GM18519 (cell line): ENCODE data around the gene TXNDC15.

Experiments used
- ATAC-seq: cut with Tn5 transposase; IDR thresholded peaks from one replicate; pipeline ENCODE4 v1.9.1; 2021; ENCODE audit warnings: mild to moderate bottlenecking, moderate library complexity; ENCODE audit not compliant: unreplicated experiment, low FRiP score

Gene TXNDC15

DNA sequence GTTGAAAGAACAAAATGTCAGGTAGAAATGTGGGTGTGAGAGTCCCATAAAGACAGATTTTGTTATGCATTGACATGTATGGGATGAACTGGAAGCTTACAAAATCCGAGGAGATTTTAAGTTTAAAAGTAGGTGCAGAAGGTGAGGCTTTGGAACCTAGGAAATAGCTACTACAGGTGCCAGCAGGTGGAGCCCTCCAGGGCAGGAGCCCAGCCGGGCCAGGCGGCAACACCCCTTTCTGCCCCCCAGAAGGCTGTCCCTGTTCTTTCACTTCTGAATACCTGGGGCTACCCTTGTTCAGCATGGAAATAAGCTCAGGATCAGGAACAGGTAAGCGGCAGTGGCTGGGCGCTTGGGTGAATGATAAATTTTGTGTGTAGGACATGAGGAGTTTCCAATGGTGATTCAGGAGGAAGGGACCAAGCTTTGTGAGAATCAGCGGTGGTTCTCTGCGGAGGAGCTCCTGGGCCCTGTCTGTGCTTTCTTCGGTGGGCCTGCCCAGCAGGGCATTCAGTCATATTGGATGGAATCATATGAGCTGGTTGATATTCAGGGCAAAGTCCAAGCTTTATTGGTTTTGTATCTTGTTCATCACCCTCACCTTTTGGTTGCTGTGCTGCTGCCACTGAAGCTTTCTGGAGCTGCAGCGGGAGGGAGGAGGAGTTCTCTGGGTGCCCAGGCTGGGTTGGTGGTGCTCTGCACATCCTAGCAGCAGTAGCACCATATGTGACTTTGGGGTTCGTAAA, 43.1 kb downstream of the TXNDC15 start:
- ATAC-seq, result no peak

DNA sequence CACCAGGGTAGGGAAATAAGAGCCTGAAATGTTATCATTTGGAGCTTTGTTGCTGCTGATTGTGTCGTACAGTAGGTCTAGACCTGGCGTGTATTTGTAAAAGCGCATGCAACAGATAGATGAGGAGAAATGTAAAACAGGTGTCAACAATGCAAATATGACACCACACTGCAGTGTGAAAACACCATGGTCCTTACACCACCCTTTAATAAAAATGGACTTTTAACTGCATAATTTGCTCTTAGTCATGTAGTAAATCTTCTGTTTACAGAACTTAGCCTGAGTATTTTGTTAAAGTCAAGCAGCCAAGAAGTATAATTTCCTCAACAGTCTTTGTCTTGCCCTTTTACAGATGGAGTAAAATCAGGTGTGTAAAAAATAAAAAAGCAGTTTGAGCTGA, 44.7 kb downstream of the TXNDC15 start:
- ATAC-seq, result no peak

DNA sequence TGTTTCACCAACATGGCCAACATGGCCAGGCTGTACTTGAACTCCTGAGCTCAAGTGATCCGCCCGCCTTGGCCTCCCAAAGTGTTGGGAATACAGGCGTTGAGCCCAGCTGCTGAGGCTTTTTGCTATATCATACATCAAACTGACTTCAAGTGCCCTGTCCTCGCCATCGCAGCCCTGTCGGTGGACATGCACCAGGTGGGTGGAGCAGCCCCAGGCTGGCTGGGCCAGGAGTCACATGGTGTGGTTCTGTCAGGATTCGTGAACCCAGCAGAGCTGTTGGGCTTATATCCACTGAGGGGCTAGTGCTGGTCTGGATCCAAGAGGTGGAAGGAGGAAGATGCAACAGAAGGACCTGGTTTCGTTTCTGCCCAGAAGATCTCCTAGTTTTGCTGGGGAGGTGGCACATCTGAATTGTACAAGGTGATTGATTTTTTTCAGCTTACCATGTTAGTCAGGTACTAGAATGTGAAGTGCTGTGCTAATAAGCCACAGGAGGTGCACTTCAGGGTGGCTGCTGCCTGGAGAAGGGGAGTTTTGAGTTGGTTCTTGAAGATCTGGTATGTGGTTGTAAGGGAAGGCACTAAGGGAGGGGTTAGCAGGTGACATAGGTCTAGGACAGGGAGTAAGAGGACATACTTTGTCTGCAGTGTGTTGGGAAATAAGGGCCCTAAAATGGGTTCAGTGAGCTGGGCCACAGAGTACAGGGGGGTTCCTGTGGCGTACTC, 46.8 kb downstream of the TXNDC15 start:
- ATAC-seq, result no peak

DNA sequence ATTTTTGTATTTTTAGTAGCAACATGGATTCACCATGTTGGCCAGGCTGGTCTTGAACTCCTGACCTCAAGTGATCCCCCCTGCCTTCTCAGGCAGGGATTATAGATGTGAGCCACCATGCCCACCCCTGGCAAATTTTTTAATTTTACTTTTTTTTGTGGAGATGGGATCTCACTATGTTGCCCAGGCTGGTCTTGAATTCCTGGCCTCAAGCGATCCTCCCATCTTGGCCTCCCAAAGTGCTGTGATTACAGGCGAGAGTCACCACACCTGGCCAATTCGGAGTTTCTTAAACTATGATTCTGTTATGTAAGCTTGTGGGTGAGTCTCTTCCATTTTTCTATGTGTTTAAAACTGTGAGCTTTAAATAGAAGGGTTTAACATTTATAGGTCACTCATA, 58.3 kb downstream of the TXNDC15 start:
- ATAC-seq, result no peak

DNA sequence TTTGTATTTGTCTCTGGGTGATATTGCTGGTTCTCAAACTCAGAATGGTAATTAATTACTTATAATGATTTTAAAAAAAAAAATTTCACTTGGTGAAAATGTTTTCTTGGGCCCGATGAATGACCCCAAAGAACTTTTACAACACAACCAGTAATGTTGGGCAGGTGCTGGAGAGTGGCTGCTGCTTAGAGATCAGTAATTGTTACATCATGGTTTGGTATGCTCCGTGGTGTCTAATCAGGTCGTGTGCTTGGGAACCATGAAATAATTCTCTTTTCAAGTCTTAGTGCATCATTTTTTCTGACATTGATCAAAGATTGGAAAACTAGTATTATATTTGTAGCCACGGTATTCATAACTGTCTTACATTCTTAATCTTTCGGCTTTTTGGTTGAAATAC, 60.0 kb downstream of the TXNDC15 start:
- ATAC-seq, result no peak

GRCh38 chr5:134935711-134936602, 61.8 kb downstream of the TXNDC15 start:
- no peak for ATAC-seq

DNA sequence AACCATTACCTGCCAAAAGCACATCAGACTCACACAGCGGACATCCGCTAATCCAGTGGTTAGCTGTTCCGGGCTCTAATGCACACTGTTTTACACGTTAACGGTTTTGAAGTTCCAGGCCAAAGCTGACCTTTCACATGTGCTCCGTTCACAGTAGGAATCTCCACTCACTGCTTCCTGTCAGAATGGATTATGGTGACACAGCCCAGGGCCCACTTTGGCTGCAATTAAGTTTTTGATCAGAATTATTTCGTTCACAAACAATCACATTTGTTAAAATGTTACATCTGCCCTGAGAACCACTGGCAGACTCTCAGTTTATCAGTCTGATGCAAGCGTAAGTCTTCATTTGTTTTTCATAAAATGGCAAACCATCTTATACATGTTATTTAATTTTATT, 63.4 kb downstream of the TXNDC15 start:
- ATAC-seq, result no peak

DNA sequence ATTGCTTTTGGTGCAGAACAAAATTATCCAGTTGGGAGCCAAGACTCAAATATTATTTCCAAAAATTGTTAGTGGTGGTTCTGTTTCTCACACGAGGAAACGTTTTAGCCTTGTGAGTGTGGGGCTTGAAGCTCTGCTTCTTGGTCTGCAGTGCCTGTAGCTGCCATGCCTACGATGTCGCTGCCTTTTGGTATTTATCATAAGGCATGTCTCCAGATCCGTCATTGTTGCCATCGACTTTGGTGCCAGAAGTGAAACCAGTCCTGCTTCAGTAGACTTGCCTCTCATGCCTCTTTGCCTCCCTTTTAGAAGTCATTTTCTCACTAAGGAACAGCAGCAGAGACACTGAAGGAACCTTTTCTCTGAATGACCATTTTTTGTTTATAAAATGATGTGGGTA, 63.9 kb downstream of the TXNDC15 start:
- ATAC-seq, result no peak

GRCh38 chr5:134939500-134939899, 65.3 kb downstream of the TXNDC15 start:
- ATAC-seq, result no peak

- no peak for ATAC-seq
Observed at GRCh38 chr5:134943547-134943946, 69.4 kb downstream of the TXNDC15 start.

DNA sequence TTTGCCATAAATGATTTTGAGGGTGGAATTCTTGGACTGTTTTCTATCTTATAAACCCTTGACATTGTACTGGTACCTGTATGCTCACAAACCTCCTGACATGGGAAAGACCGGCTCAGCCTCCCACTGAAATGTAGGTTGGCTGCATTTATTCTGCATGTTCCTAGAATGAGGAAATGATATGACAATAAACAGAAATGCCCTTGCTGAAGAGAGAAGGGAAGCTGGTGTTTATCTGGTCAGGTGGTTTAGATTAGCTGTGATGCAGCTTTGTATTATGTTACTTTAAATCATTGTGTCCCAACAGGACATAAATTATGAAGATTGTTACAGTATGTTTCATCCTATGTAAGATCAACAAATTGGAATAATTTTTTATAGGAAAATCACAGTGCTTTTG, 70.5 kb downstream of the TXNDC15 start:
- ATAC-seq, result no peak

DNA sequence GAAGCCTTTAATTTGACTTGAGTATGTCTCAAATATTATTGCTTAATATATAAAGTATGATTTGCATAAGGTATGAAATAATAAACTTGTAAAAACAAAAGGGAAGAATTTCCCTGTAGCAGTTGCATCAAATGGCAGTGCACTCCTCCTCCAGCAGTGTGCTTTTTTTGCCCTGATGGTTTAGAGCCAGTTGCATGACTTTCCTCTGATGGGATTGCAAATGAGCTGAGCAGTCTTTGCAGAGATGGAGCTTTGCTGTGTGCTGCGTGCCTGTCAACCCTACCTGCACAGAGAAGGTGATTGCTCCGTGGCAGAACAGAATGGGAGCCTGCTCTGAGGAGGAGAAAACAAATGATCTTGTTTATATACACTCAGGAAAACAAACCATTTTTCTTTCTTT, 70.9 kb downstream of the TXNDC15 start:
- ATAC-seq, result no peak

DNA sequence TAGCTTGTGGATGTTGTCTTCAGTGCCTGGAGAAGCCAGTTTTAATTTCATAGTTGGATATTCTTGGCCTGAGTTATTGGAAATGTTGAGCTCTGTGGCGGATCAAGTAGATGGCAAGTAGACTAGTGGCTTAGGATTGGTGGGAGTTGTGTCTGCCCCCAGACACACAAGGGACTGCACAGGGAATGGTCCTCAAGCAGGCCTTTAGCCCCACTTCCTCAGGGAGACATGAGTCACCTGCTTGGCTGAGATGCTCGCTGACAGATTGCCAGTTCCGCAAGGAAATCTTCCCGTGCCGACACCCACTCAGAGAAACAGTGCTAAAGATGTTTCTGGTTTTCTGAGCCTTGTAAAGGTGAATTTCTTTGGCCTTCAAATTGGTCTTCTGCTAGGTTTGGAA, 74.7 kb downstream of the TXNDC15 start:
- no peak for ATAC-seq

DNA sequence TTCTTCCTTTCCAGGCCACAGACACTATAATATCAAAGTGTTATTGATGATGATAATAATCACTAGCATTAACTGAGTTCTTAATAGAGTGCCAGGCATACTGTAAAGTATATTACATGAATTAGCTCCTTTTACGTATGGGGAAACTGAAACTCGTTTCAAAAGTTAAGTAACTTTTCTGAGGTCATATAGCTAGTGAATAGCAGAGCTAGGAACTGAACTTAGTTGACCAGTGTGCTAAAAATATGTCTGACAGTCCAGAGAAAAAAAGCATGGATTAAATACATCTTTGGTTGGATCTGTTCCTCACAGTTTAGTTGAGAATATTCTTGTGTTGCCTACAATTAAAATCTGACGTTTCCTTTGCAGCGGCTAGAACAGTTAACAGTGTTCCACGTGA, 75.1 kb downstream of the TXNDC15 start:
- ATAC-seq, result no peak
